GM18867 (cell line): ENCODE results near the gene MACROH2A2.
A peak's percentile ranks its signal among the peaks of the same experiment; 100 is the strongest.
"Not testable (repeated sequence)": the region's sequence is repeated elsewhere in the genome, so short reads cannot be mapped to it uniquely, and the experiment has no call there.

Experiments
- ATAC-seq: cut with Tn5 transposase; IDR thresholded peaks from one replicate; pipeline ENCODE4 v1.9.1; 2021; ENCODE audit warnings: mild to moderate bottlenecking, moderate library complexity; ENCODE audit not compliant: unreplicated experiment

MACROH2A2 gene

GRCh38 chr10:70097459-70097858 is 44.8 kb downstream of the MACROH2A2 start:
- ATAC-seq, result no peak

- no peak for ATAC-seq
Measured at GRCh38 chr10:70098271-70098670, 45.6 kb downstream of the MACROH2A2 start.

GRCh38 chr10:70101068-70101562 is 48.5 kb downstream of the MACROH2A2 start:
- ATAC-seq, result not testable (repeated sequence)

GRCh38 chr10:70101668-70102067 is 49.0 kb downstream of the MACROH2A2 start:
- no peak for ATAC-seq

GRCh38 chr10:70106958-70107791 is 54.5 kb downstream of the MACROH2A2 start:
- ATAC-seq, result peak; percentile 54

GRCh38 chr10:70109064-70109729 is 56.6 kb downstream of the MACROH2A2 start:
- ATAC-seq, result no peak

- ATAC-seq, result no peak
Measured at GRCh38 chr10:70111496-70111895, 58.9 kb downstream of the MACROH2A2 start.

- no peak for ATAC-seq
Measured at GRCh38 chr10:70112071-70112470, 59.4 kb downstream of the MACROH2A2 start.

- no peak for ATAC-seq
Measured at GRCh38 chr10:70114902-70115301, 62.3 kb downstream of the MACROH2A2 start.

- no peak for ATAC-seq
Measured at GRCh38 chr10:70115948-70116682, 63.5 kb downstream of the MACROH2A2 start.

GRCh38 chr10:70117646-70118045 is 65.0 kb downstream of the MACROH2A2 start:
- ATAC-seq, result no peak

- no peak for ATAC-seq
Measured at GRCh38 chr10:70118196-70118595, 65.5 kb downstream of the MACROH2A2 start.

- ATAC-seq, result no peak
Measured at GRCh38 chr10:70119197-70119596, 66.6 kb downstream of the MACROH2A2 start.

- ATAC-seq, result no peak
Measured at GRCh38 chr10:70119623-70120022, 67.0 kb downstream of the MACROH2A2 start.

- ATAC-seq, result no peak
Measured at GRCh38 chr10:70120417-70120816, 67.8 kb downstream of the MACROH2A2 start.

- ATAC-seq, result no peak
Measured at GRCh38 chr10:70121281-70121949, 68.8 kb downstream of the MACROH2A2 start.

GRCh38 chr10:70122742-70123141 is 70.1 kb downstream of the MACROH2A2 start:
- no peak for ATAC-seq

- not testable (repeated sequence) for ATAC-seq
Measured at GRCh38 chr10:70123166-70123565, 70.5 kb downstream of the MACROH2A2 start.

GRCh38 chr10:70123817-70124216 is 71.2 kb downstream of the MACROH2A2 start:
- ATAC-seq, result no peak

GRCh38 chr10:70124415-70124814 is 71.8 kb downstream of the MACROH2A2 start:
- no peak for ATAC-seq

- no peak for ATAC-seq
Measured at GRCh38 chr10:70124918-70125317, 72.3 kb downstream of the MACROH2A2 start.
